Measurements from ENCODE around the gene PPP2R5A.
"Not testable (repeated sequence)": the region's sequence is repeated elsewhere in the genome, so short reads cannot be mapped to it uniquely, and the experiment has no call there.

Gene PPP2R5A

DNA sequence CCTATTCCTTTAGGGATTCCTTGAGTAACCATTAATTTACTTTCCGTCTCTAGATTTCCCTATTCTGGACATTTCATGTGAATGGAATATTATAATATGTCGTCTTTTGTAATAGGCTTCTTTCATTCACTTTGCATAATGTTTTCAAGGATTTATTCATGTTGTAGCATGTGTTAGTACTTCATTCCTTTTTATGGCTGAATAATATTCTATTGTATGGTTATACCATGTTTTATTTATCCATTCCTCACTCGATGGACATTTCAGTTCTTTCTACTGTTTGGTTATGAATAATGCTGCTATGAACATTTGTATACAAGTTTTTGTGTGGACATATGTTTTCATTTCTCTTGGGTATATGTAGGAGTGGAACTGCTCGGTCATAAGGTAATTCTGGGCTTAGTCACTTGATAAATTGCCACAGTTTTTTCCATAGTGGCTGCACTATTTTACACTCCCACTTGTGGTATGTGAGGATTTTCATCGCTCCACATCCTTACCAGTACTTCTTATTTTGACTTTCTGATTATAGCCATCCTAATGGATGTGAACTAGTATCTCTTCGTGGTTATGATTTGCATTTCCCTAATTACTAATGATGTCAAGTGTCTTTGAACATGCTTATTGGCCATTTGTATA, 17.7 kb downstream of the PPP2R5A start:
- DNase-seq = no peak

- no peak for DNase-seq
Measured at GRCh38 chr1:212305342-212305741, 20.1 kb downstream of the PPP2R5A start.

- DNase-seq = not testable (repeated sequence)
Measured at GRCh38 chr1:212305984-212306452, 20.8 kb downstream of the PPP2R5A start.

GRCh38 chr1:212309967-212310366, 24.8 kb downstream of the PPP2R5A start:
- no peak for DNase-seq

- no peak for DNase-seq
Measured at GRCh38 chr1:212310383-212310782, 25.2 kb downstream of the PPP2R5A start.

GRCh38 chr1:212311836-212312497, 26.8 kb downstream of the PPP2R5A start:
- no peak for DNase-seq

GRCh38 chr1:212313616-212314015, 28.4 kb downstream of the PPP2R5A start:
- no peak for DNase-seq

DNA sequence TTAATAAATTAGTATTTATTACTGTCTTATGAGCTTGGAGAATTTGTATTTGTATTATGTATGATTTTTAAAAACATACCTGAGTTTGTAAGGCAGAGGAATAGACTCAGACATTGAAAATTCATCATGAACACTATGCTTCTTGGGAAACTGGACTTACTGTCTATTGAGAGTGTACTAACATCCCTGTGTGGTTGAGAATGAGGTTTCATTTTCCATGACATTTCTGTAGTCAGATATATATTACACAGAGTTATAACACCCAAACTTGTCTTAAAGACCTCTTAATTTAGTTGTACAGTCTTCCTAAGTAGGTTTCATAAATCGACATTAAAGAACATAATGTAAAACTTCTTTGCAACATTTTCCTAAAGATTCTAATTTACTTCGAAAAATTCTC, 30.0 kb downstream of the PPP2R5A start:
- no peak for DNase-seq

DNA sequence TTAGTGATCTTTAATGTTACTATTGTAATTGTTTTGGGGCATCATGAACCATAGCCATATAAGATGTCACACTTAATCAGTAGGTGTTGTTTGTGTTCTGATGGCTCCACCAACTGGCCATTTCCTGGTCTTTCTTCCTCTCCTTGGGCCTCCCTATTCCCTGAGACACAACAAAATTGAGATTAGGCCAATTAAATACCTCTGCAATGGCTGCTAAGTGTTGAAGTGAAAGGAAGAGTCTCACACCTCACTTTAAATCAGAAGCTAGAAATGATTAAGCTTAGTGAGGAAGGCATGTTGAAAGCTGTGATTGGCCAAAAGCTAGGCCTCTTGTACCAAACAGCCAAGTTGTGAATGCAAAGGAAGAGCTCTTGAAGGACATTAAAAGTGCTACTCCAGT, 30.7 kb downstream of the PPP2R5A start:
- DNase-seq = peak; percentile 1

DNA sequence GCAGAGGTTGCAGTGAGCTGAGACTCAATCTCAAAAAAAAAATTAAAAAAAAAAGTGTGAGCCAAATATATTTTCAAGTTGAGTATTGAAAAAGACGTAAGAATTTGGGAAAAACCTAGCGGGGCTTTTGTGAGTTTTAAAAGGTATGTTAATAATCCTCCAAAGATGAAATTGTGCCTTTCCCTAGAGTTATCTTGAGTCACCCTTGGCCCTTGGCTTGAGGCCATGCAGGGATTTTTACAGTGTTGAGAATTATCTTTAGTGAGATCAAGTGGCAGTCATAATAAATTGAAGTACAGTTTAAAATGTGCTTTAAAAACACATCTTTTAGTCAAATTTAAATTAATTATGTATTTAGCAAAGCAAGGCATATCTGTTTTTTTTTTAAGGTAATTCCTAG, 32.7 kb downstream of the PPP2R5A start:
- no peak for DNase-seq

DNA sequence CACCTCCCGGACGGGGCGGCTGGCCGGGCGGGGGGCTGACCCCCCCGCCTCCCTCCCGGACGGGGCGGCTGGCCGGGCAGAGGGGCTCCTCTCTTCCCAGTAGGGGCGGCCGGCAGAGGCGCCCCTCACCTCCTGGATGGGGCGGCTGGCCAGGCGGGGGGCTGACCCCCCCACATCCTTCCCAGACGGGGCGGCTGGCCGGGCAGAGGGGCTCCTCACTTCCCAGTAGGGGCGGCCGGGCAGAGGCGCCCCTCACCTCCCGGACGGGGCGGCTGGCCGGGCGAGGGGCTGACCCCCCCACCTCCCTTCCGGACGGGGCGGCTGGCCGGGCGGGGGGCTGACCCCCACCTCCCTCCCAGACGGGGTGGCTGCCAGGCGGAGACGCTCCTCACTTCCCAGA, 35.8 kb downstream of the PPP2R5A start:
- not testable (repeated sequence) for DNase-seq

DNA sequence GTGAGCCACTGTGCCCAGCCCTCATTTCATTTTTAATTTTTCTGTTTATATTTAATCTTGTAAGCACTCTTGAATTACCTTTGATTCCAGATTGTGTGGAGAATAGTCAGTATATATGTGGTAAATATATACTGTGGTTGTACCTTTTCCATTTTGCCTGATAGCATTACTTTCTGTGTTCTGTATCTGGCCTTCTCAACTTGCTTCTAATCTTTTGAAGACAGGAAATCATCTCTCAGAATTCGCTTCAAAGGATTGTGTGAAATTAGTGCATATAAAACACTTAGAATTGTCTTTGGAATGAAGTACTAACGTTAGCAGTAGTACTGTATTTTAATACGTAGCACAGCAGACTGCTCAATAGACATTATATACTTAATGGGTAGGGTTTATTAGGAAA, 37.9 kb downstream of the PPP2R5A start:
- DNase-seq = no peak

DNA sequence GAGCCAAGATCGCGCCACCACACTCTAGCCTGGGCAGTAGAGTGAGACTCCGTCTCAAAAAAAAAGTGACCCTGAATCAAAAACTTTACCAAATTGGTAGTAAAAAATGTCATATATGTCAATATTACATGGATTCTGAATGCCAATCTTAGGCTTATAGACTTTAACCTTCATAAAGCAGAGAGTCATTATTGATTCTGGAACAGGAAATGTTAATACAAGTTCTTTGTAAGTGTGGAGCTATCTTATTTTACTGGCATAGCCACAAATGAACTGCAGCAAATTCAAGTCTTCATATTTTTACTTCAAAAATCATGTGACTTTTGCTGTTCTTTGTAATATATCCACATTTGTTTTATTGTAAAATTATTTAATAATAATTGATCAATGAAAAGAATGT, 41.3 kb downstream of the PPP2R5A start:
- no peak for DNase-seq

GRCh38 chr1:212328248-212328647, 43.0 kb downstream of the PPP2R5A start:
- DNase-seq = no peak

DNA sequence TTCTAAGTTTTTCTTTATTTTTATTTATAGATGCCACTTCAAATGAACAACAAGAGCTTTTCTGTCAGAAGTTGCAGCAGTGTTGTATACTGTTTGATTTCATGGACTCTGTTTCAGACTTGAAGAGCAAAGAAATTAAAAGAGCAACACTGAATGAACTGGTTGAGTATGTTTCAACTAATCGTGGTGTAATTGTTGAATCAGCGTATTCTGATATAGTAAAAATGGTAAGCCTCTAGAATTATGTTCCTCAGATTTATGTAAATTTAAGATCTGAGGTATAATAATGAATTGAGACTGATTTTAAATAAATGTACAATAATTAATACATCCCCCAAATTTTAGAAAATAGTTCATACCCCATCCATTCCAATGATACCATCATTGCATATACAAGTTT, 43.9 kb downstream of the PPP2R5A start:
- DNase-seq = no peak

GRCh38 chr1:212341090-212341489, 55.9 kb downstream of the PPP2R5A start:
- DNase-seq = no peak

- DNase-seq = no peak
Measured at GRCh38 chr1:212344905-212345304, 59.7 kb downstream of the PPP2R5A start.

DNA sequence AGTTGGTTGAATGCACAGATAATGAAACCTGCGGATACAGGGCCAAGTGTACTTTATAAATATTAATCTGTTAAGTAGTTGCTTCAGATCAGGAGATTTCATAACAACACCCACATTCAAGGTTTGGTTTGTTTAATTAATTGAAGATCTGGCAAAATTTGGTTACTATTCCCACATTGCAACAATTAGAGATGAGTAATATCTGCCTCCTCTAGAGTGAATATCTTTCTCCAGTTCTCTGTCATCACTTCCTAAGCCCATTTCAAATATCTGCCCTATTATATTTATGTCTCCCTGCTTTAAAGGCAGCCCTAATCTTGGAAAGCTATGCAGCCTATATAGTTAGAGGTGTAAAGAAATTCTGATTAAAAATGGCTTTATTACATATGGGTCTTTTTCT, 61.4 kb downstream of the PPP2R5A start:
- no peak for DNase-seq

DNA sequence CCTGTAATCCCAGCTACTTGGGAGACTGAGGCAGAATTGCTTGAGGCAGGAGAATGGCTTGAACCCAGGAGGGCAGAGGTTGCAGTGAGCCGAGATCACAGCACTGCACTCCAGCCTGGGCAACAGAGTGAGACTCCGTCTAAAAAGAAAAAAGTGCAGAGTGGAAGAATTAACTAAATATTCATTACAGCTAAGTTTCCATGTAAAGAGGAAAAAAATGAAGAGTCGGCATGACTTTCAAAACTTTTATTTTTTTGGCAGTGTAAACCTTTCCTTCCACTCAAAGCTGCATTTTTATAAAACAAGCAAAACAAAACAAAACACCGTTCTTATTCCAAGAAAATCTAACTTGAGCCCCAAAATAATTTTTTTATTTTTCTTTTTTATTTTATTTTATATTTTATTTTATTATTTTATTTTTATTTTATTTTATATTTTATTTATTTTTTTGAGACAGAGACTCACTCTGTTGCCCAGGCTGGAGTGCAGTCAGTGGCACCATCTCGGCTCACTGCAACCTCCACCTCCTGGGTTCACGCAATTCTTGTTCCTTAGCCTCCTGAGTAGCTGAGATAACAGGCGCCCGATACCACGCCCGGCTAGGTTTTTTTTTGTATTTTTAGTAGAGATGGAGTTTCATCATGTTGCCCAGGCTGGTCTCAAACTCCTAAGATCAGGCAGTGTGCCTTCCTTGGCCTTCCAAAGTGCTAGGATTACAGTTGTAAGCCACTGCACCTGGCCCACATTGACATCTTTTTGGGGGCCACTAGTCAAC, 66.6 kb downstream of the PPP2R5A start:
- no peak for DNase-seq

- no peak for DNase-seq
Measured at GRCh38 chr1:212353181-212353580, 68.0 kb downstream of the PPP2R5A start.

- DNase-seq = no peak
Measured at GRCh38 chr1:212354464-212354863, 69.3 kb downstream of the PPP2R5A start.

DNA sequence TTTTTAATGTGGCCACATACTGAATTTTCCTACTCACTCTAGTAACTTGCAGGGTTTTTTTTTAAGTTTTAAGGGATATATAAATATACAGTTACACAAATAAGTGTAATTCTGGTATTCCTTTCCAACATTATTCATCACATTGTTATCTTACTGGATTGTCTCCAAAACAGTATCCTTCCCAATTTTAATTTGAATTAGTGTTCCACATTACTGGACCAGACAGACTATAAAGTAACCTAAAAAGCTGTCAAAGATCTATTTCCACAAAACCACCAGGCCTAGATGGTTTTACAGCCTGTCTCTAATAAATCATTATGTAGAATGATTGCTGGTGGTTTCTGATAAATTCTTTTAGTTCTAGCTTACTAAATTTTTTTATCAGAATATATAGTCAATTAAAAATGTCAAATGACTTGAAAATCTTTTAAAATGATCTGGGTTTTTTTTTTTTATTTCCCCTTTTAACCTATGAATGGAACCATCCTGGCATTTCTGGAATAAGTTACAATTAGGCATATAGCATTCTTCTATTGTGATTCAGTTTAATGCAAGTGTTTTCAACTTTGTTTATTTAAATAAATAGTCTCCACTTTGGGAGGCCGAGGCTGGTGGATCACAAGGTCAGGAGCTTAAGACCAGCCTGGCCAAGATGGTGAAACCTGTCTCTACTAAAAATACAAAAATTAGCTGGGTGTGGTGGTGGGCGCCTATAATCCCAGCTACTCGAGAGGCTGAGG, 70.2 kb downstream of the PPP2R5A start:
- DNase-seq = no peak

DNA sequence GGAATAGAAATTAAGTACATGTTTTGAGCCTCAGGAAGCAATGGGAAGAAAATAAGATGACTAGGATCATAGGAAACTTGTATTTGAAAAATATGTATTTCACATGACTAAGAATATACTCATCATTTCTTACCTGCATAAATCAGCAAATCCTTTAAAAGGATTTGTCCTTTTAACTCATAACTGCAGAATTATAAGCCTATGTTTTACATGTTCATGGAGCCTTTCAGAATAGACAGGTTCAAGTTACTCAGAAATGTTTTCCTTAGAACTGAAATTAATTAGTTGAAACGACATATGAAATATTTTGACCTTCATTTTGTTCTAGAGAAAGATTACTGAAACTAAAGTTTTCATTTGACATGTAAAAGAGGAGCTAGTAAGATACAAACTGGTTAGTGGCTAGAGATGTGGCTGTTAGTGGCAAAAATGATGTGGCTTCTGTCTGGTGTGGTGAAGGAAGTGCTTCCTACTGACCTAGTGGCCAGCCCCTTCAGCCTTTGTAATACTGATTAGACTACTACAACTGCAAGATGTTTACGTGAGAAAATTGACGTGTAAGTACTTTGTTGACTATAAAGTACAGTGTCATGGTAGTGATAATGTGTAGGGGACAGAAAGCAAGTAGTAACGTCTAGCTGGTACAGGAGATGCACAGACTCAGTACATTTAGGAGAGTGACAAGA, 74.7 kb downstream of the PPP2R5A start:
- no peak for DNase-seq

Data from central memory CD4-positive, alpha-beta T cell (primary cell).